SK-N-SH (cell line): ENCODE data around the gene TJP3. TPM values are rescaled to one million over a fixed set of nuclear protein-coding genes. Genes with fewer than 3 reads are reported as not detected.
A peak's percentile ranks its signal among the peaks of the same experiment; 100 is the strongest.

ENCODE experiments used
- CTCF ChIA-PET: fragments of 300-600, 350-600 bp; formaldehyde crosslinking; extraction: SDS; loops from one replicate; lab custom pipeline; 2021; lab: Yijun Ruan, JAX
- POLR2A ChIA-PET: fragments of 350-600 bp; sonication (Branson Sonifier 250); formaldehyde crosslinking; extraction: SDS; loops from one replicate; lab custom pipeline; 2020; ENCODE audit warnings: antibody characterized with exemption, inconsistent platforms; lab: Yijun Ruan, JAX
- DNase-seq: peaks from one replicate; pipeline ENCODE4 v3.0.0; 2012
- H2AFZ ChIP-seq: fragments of 200-600 bp; sonication (generic); 2 replicates; pipeline ENCODE4 v1.8.1; 2016; ENCODE audit warnings: antibody characterized with exemption, mild to moderate bottlenecking, low read depth
- H3F3A ChIP-seq: fragments of 200-600 bp; sonication (generic); replicated peaks from 2 replicates; pipeline ENCODE3; 2016; ENCODE audit warnings: antibody characterized with exemption, mild to moderate bottlenecking; ENCODE audit not compliant: insufficient read depth
- H3K27ac ChIP-seq, 2 experiments: fragments of 200-500 bp in 1 of 2; fragments of 200-600 bp in 1 of 2; sonication (Bioruptor generic) in 1 of 2; sonication (generic), shearing (Covaris generic) in 1 of 2; 2 replicates each; pipeline versions ENCODE4 v1.5.1 to v1.6.1; 2014 to 2016; ENCODE audit warnings: low read depth in 2 of 2, inconsistent platforms in 1 of 2, low read length in 1 of 2, mild to moderate bottlenecking in 1 of 2, mixed read lengths in 1 of 2
- H3K27me3 ChIP-seq: fragments of 200-600 bp; sonication (generic), shearing (Covaris generic); 2 replicates; pipeline ENCODE4 v1.6.1; 2016; ENCODE audit warnings: mixed run types; ENCODE audit not compliant: insufficient read depth
- H3K36me3 ChIP-seq, 2 experiments: fragments of 200-500 bp in 1 of 2; fragments of 200-600 bp in 1 of 2; sonication (Bioruptor generic) in 1 of 2; sonication (generic) in 1 of 2; replicated peaks in 1 of 2; 2 replicates each; pipeline versions ENCODE3 to v1.5.1; 2014 to 2016; ENCODE audit warnings: low read length in 1 of 2, mild to moderate bottlenecking in 1 of 2; ENCODE audit not compliant: insufficient read depth in 2 of 2, control insufficient read depth in 1 of 2
- H3K4me1 ChIP-seq, 2 experiments: fragments of 200-500 bp in 1 of 2; fragments of 200-600 bp in 1 of 2; sonication (Bioruptor generic) in 1 of 2; sonication (generic), shearing (Covaris generic) in 1 of 2; 2 replicates each; pipeline versions ENCODE4 v1.5.1 to v1.6.1; 2014 to 2016; ENCODE audit warnings: low read depth in 1 of 2, low read length in 1 of 2, mixed run types in 1 of 2; ENCODE audit not compliant: insufficient read depth in 2 of 2, control insufficient read depth in 1 of 2
- H3K4me2 ChIP-seq: fragments of 200-600 bp; sonication (generic), shearing (Covaris generic); 2 replicates; pipeline ENCODE4 v1.6.1; 2017; ENCODE audit warnings: mixed run types
- H3K4me3 ChIP-seq, 2 experiments: fragments of 200-500 bp in 1 of 2; fragments of 200-600 bp in 1 of 2; sonication (Bioruptor generic) in 1 of 2; sonication (generic), shearing (Covaris generic) in 1 of 2; 2 replicates each; pipeline versions ENCODE4 v1.5.1 to v1.8.1; 2014 to 2016; ENCODE audit warnings: low read depth in 2 of 2, inconsistent platforms in 1 of 2, low read length in 1 of 2, mild to moderate bottlenecking in 1 of 2, mixed read lengths in 1 of 2, moderate library complexity in 1 of 2
- H3K79me2 ChIP-seq: fragments of 200-600 bp; sonication (generic); 2 replicates; pipeline ENCODE4 v1.8.1; 2017; ENCODE audit warnings: mild to moderate bottlenecking; ENCODE audit not compliant: insufficient read depth
- H3K9ac ChIP-seq: fragments of 200-600 bp; sonication (generic); 2 replicates; pipeline ENCODE4 v1.6.1; 2017; ENCODE audit warnings: mixed run types
- H3K9me2 ChIP-seq: fragments of 200-600 bp; sonication (generic); 2 replicates; pipeline ENCODE4 v1.6.1; 2017; ENCODE audit warnings: mixed run types
- H3K9me3 ChIP-seq: fragments of 200-600 bp; sonication (generic); 2 replicates; pipeline ENCODE4 v1.6.1; 2017; ENCODE audit warnings: mixed run types, mild to moderate bottlenecking, moderate library complexity
- H4K20me1 ChIP-seq: fragments of 200-600 bp; sonication (generic); 2 replicates; pipeline ENCODE4 v1.6.1; 2017; ENCODE audit warnings: mild to moderate bottlenecking, mixed run types; ENCODE audit not compliant: insufficient read depth
- FOXJ3 ChIP-seq: sonication (generic); formaldehyde crosslinking; IDR thresholded peaks from 2 replicates; pipeline ENCODE4 v1.5.1; 2020; ENCODE audit warnings: mild to moderate bottlenecking, missing genetic modification reagents
- GABPA ChIP-seq: IDR thresholded peaks from 2 replicates; pipeline ENCODE4 v1.4.0; 2012; ENCODE audit warnings: low read depth, mild to moderate bottlenecking
- GATA2 ChIP-seq: sonication (generic); formaldehyde crosslinking; IDR thresholded peaks from 2 replicates; pipeline ENCODE4 v1.5.0; 2020; ENCODE audit warnings: mild to moderate bottlenecking, missing genetic modification reagents
- JUND ChIP-seq: IDR thresholded peaks from 2 replicates; pipeline ENCODE4 v1.4.0; 2012
- MAX ChIP-seq: IDR thresholded peaks from 2 replicates; pipeline ENCODE4 v1.4.0; 2012; ENCODE audit warnings: low read depth
- MXI1 ChIP-seq: IDR thresholded peaks from 2 replicates; pipeline ENCODE4 v1.6.1; 2012; ENCODE audit warnings: mild to moderate bottlenecking, low read depth, low read length, improper control_type of control experiment
- PBX3 ChIP-seq: IDR thresholded peaks from 2 replicates; pipeline ENCODE4; 2012
- POLR2AphosphoS5 ChIP-seq: IDR thresholded peaks from 2 replicates; pipeline ENCODE4 v1.6.1; 2012; ENCODE audit warnings: low read depth, low read length
- RCOR1 ChIP-seq: fragments of 150-350 bp; IDR thresholded peaks from 2 replicates; pipeline ENCODE4 v1.6.1; 2017; ENCODE audit warnings: antibody characterized with exemption, low read length
- RFX5 ChIP-seq: IDR thresholded peaks from 2 replicates; pipeline ENCODE4 v1.6.1; 2012; ENCODE audit warnings: mild to moderate bottlenecking, improper control_type of control experiment, low read length
- SIN3A ChIP-seq: IDR thresholded peaks from 2 replicates; pipeline ENCODE4 v1.6.1; 2012; ENCODE audit warnings: low read depth, mild to moderate bottlenecking, low read length, moderate library complexity, borderline replicate concordance
- YY1 ChIP-seq: IDR thresholded peaks from 2 replicates; pipeline ENCODE4 v1.4.0; 2012; ENCODE audit warnings: low read depth, mild to moderate bottlenecking
- ZBTB33 ChIP-seq: IDR thresholded peaks from 2 replicates; pipeline ENCODE4 v1.4.0; 2012; ENCODE audit warnings: low read depth, borderline replicate concordance
- WGBS: methylation state at CpG from one replicate; pipeline ENCODE4 v1.1.6; 2017; ENCODE audit warnings: low lambda C conversion rate; 5-methylcytosine and 5-hydroxymethylcytosine counted together
- polyA plus RNA-seq, 3 experiments: library from polyadenylated mRNA; depleted of rRNA; stranded (reverse); fragments of >200 nt; gene quantifications; 2 replicates each; pipeline ENCODE4 v1.2.3, GENCODE V29; 2012

TJP3 gene
- polyA plus RNA-seq, 1 of the 3 experiments (the other 2 are of a cell fraction): 0.36 TPM

- Histone ChIP-seq H3K27ac (no peak overlapping the region), H3F3A (peaks cover 6% of the 10 kb centered on the region), H3K9ac (no peak overlapping the region), H2AFZ (no peak overlapping the region), H3K79me2 (peaks cover 65% of the 10 kb centered on the region), H3K36me3 (no peaks in the 10 kb centered on the region), H4K20me1 (peaks cover 57% of the 10 kb centered on the region), H3K9me3 (no peaks in the 10 kb centered on the region), H3K9me2 (no peaks in the 10 kb centered on the region), H3K4me1 (peaks cover 0 to 14% of the 10 kb centered on the region in 2 experiments; a peak in 1 of 4 replicates), H3K4me3 (no peak overlapping the region), H3K4me2 (no peak overlapping the region), H3K27me3 (no peaks in the 10 kb centered on the region)
- WGBS: 95% methylated on average over 30 of the region's 30 CpGs
- CTCF ChIA-PET: interaction anchor here (0.5 to 1.6 kb wide), 5 partner anchors 8 to 119 kb away, joined by 3 to 20 read pairs (median 3); partner anchors contain the start of gene MRPL54
- TF ChIP-seq RFX5: no peak
- POLR2A ChIA-PET: interaction anchor here (0.7 kb wide), 1 partner anchor 89 kb away, joined by 3 read pairs; no protein-coding TSS in a partner anchor
- no peak for DNase-seq
Observed at GRCh38 chr19:3697094-3697493, 11.1 kb upstream of the TJP3 start.

GRCh38 chr19:3697671-3698385 lies 10.4 kb upstream of the TJP3 start:
- H3K36me3 ChIP-seq: no peaks in the 10 kb centered on the region
- WGBS: 98% methylated on average over 10 of the region's 43 CpGs
- peak overlapping the region; percentile 57; the same call in 1 of the 2 replicates for H3K4me2 ChIP-seq
- peaks cover 50% of the 10 kb centered on the region for H4K20me1 ChIP-seq
- peaks cover 0 to 14% of the 10 kb centered on the region in 2 experiments; a peak in 1 of 4 replicates for H3K4me1 ChIP-seq
- peaks cover 6% of the 10 kb centered on the region for H3F3A ChIP-seq
- H3K79me2 ChIP-seq: peaks cover 58% of the 10 kb centered on the region
- no peak overlapping the region for H2AFZ ChIP-seq
- no peaks in the 10 kb centered on the region for H3K9me2 ChIP-seq
- TF ChIP-seq GABPA: no peak
- no peak for TF ChIP-seq JUND
- no peak for TF ChIP-seq POLR2AphosphoS5
- no peak for TF ChIP-seq MAX
- no peak for TF ChIP-seq FOXJ3 (CRISPR knock-in tag)
- TF ChIP-seq SIN3A: no peak
- TF ChIP-seq YY1: no peak
- CTCF ChIA-PET: interaction anchor here (0.5 to 1.6 kb wide), 4 partner anchors 9 to 118 kb away, joined by 3 to 20 read pairs (median 4); no protein-coding TSS in a partner anchor
- H3K9ac ChIP-seq: no peak overlapping the region
- H3K27ac ChIP-seq: peak overlapping the region in 1 of 2 experiments; percentile 47; a peak in 1 of 4 replicates
- H3K9me3 ChIP-seq: no peaks in the 10 kb centered on the region
- no peaks in the 10 kb centered on the region for H3K27me3 ChIP-seq
- POLR2A ChIA-PET: interaction anchor here (0.7 kb wide), 1 partner anchor 90 kb away, joined by 3 read pairs; no protein-coding TSS in a partner anchor
- no peak overlapping the region for H3K4me3 ChIP-seq
- DNase-seq: no peak

- ChIA-PET CTCF (interaction anchor here (0.9 to 3.0 kb wide), 6 partner anchors 10 to 51 kb away, joined by 3 to 39 read pairs (median 6); partner anchors contain the start of gene TJP3), POLR2A (no interaction called here)
- peaks cover 0 to 14% of the 10 kb centered on the region in 2 experiments; a peak in 1 of 4 replicates for H3K4me1 ChIP-seq
- 66% methylated on average over 12 of the region's 12 CpGs for WGBS
- H4K20me1 ChIP-seq: peaks cover 43% of the 10 kb centered on the region
- no peak overlapping the region for H3K4me3 ChIP-seq
- H3K9ac ChIP-seq: no peak overlapping the region
- H3K9me2 ChIP-seq: no peaks in the 10 kb centered on the region
- no peaks in the 10 kb centered on the region for H3K27me3 ChIP-seq
- H3K27ac ChIP-seq: peak overlapping the region in 1 of 2 experiments; percentile 64; a peak in 2 of 4 replicates
- DNase-seq: peak; percentile 49
- H3K79me2 ChIP-seq: peaks cover 53% of the 10 kb centered on the region
- peak overlapping the region; percentile 57; the same call in 1 of the 2 replicates for H3K4me2 ChIP-seq
- no peak overlapping the region for H2AFZ ChIP-seq
- peaks cover 6% of the 10 kb centered on the region for H3F3A ChIP-seq
- H3K9me3 ChIP-seq: no peaks in the 10 kb centered on the region
- TF ChIP-seq YY1: no peak
- TF ChIP-seq FOXJ3 (CRISPR knock-in tag): no peak
- TF ChIP-seq RCOR1: no peak
- no peak for TF ChIP-seq MXI1
- TF ChIP-seq ZBTB33: no peak
- no peak for TF ChIP-seq PBX3
- no peak for TF ChIP-seq GATA2 (CRISPR knock-in tag)
- no peaks in the 10 kb centered on the region for H3K36me3 ChIP-seq
Observed at GRCh38 chr19:3698386-3698950, 9.7 kb upstream of the TJP3 start.
